Subcutaneous adipose tissue (tissue), 4 donors: ENCODE data around the gene FMO5. TPM values are rescaled to one million over a fixed set of nuclear protein-coding genes. Genes with fewer than 3 reads are reported as not detected.

Experiments
- CTCF ChIP-seq: fragments of 450-650 bp; IDR thresholded peaks from one replicate; pipeline ENCODE4 v1.5.1; 2016; ENCODE audit warnings: low read depth, mild to moderate bottlenecking, control low read depth, antibody characterized with exemption, moderate library complexity
- total RNA-seq, 4 donors: library from RNA; depleted of rRNA; stranded (reverse); fragments of >200 nt; gene quantifications; one replicate each; pipeline ENCODE4 v1.1.0, GENCODE V29; 2016

FMO5 gene
- total RNA-seq, result 10 to 100 TPM in 1 of 4 donors, 1 to 10 TPM in 3; 4.1 to 10.7 (median 6.4) TPM

- no peak for TF ChIP-seq CTCF
These were observed at the start of gene FMO5 for GRCh38 chr1:147225193-147225730. Gene FMO5 (minus strand): TSS chr1:147225339. CDS start chr1:147225029, 310 bp downstream.

- no peak for TF ChIP-seq CTCF
These were observed 48.5 kb upstream of the FMO5 start for GRCh38 chr1:147273409-147274336.

- TF ChIP-seq CTCF, result no peak
These were observed 46.9 kb upstream of the FMO5 start for GRCh38 chr1:147272042-147272441.

- no peak for TF ChIP-seq CTCF
These were observed 45.6 kb upstream of the FMO5 start for GRCh38 chr1:147270721-147271120.

GRCh38 chr1:147267711-147268110 is 42.6 kb upstream of the FMO5 start:
- no peak for TF ChIP-seq CTCF

GRCh38 chr1:147266381-147266780 is 41.2 kb upstream of the FMO5 start:
- TF ChIP-seq CTCF, result no peak

GRCh38 chr1:147264158-147264768 is 39.1 kb upstream of the FMO5 start:
- no peak for TF ChIP-seq CTCF
